WTC11 (cell line): ENCODE results near the gene ENTR1. TPM values are rescaled to one million over a fixed set of nuclear protein-coding genes. Genes with fewer than 3 reads are reported as not detected.

ENCODE experiments used
- ATAC-seq: fragments of 200-7000 bp; cut with Tn5 transposase; 2 replicates; pipeline ENCODE4 v1.10.0; 2021; ENCODE audit warnings: mild to moderate bottlenecking, moderate library complexity
- CTCF ChIA-PET: fragments of 300-600 bp; sonication (Branson Sonifier 250); formaldehyde crosslinking; loops from one replicate; lab custom pipeline; 2021; ENCODE audit warnings: antibody characterized with exemption; lab: Charles Lee
- POLR2A ChIA-PET: fragments of 350-600 bp; sonication (Branson Sonifier 250); formaldehyde crosslinking; loops from one replicate; lab custom pipeline; 2021; ENCODE audit warnings: antibody characterized with exemption; lab: Charles Lee
- DNase-seq: peaks from one replicate; pipeline ENCODE4 v3.0.0; 2021; ENCODE audit warnings: low spot score
- H3K27ac Mint-ChIP-seq: 2 replicates; pipeline ENCODE4 v1.8.0; 2021; ENCODE audit warnings: mixed read lengths
- H3K27me3 Mint-ChIP-seq: 2 replicates; pipeline ENCODE4 v1.8.0; 2021; ENCODE audit warnings: low read depth, mild to moderate bottlenecking, moderate library complexity, mixed read lengths
- H3K36me3 Mint-ChIP-seq: 2 replicates; pipeline ENCODE4 v1.8.0; 2021; ENCODE audit warnings: mixed read lengths
- H3K4me1 Mint-ChIP-seq: 2 replicates; pipeline ENCODE4 v1.8.0; 2022; ENCODE audit warnings: mixed read lengths
- H3K4me3 Mint-ChIP-seq: 2 replicates; pipeline ENCODE4 v1.8.0; 2021; ENCODE audit warnings: mild to moderate bottlenecking, moderate library complexity, mixed read lengths
- H3K9me3 Mint-ChIP-seq: 2 replicates; pipeline ENCODE4 v1.8.0; 2021; ENCODE audit warnings: mixed read lengths
- AR ChIP-seq: fragments of 250-450 bp; sonication (Bioruptor Pico); IDR thresholded peaks from 2 replicates; pipeline ENCODE4 v1.9.0; 2021; ENCODE audit warnings: mild to moderate bottlenecking
- ATF2 ChIP-seq: sonication (generic); formaldehyde crosslinking; IDR thresholded peaks from 2 replicates; pipeline ENCODE4 v1.8.1; 2022; ENCODE audit warnings: low read depth, missing genetic modification reagents, borderline replicate concordance
- ELF4 ChIP-seq: sonication (generic); formaldehyde crosslinking; IDR thresholded peaks from 2 replicates; pipeline ENCODE4 v1.8.1; 2022; ENCODE audit warnings: low read depth, mild to moderate bottlenecking, moderate library complexity, missing genetic modification reagents
- FOXK1 ChIP-seq: sonication (generic); formaldehyde crosslinking; IDR thresholded peaks from 2 replicates; pipeline ENCODE4 v1.8.0; 2022; ENCODE audit warnings: mild to moderate bottlenecking, moderate library complexity, missing genetic modification reagents
- FOXP4 ChIP-seq: sonication (generic); formaldehyde crosslinking; IDR thresholded peaks from 2 replicates; pipeline ENCODE4 v1.8.0; 2022; ENCODE audit warnings: mild to moderate bottlenecking, missing genetic modification reagents
- GABPB1 ChIP-seq: sonication (generic); formaldehyde crosslinking; IDR thresholded peaks from 2 replicates; pipeline ENCODE4 v1.8.1; 2023; ENCODE audit warnings: mild to moderate bottlenecking, missing genetic modification reagents
- GRHL2 ChIP-seq: fragments of 250-450 bp; sonication (Bioruptor Pico); IDR thresholded peaks from 2 replicates; pipeline ENCODE4 v1.8.0; 2022; ENCODE audit warnings: mild to moderate bottlenecking, moderate library complexity; ENCODE audit not compliant: insufficient replicate concordance, severe bottlenecking
- JAZF1 ChIP-seq: fragments of 250-450 bp; sonication (Bioruptor Pico); IDR thresholded peaks from 2 replicates; pipeline ENCODE4 v1.9.0; 2021; ENCODE audit warnings: moderate library complexity, mild to moderate bottlenecking, inconsistent platforms
- NFATC4 ChIP-seq: fragments of 250-450 bp; sonication (Bioruptor Pico); IDR thresholded peaks from 2 replicates; pipeline ENCODE4 v1.9.0; 2021; ENCODE audit warnings: mild to moderate bottlenecking
- NFE2L1 ChIP-seq: sonication (generic); formaldehyde crosslinking; IDR thresholded peaks from 2 replicates; pipeline ENCODE4 v1.8.1; 2023; ENCODE audit warnings: missing genetic modification reagents
- RELA ChIP-seq: sonication (generic); formaldehyde crosslinking; IDR thresholded peaks from 2 replicates; pipeline ENCODE4 v1.8.1; 2022; ENCODE audit warnings: missing genetic modification reagents, mild to moderate bottlenecking, borderline replicate concordance
- RORB ChIP-seq: fragments of 250-450 bp; sonication (Bioruptor Pico); IDR thresholded peaks from 2 replicates; pipeline ENCODE4 v1.9.0; 2021; ENCODE audit warnings: mild to moderate bottlenecking
- SMAD3 ChIP-seq: sonication (generic); formaldehyde crosslinking; IDR thresholded peaks from 2 replicates; pipeline ENCODE4 v1.8.0; 2022; ENCODE audit warnings: missing genetic modification reagents, mild to moderate bottlenecking, borderline replicate concordance
- STAT6 ChIP-seq: sonication (generic); formaldehyde crosslinking; conservative IDR thresholded peaks from 2 replicates; pipeline ENCODE4 v1.8.1; 2023; ENCODE audit warnings: mild to moderate bottlenecking, low read depth, missing genetic modification reagents, moderate library complexity
- ZMAT4 ChIP-seq: fragments of 250-450 bp; sonication (Bioruptor Pico); IDR thresholded peaks from 2 replicates; pipeline ENCODE4 v1.9.0; 2021; ENCODE audit warnings: mild to moderate bottlenecking
- ZNF121 ChIP-seq: sonication (generic); formaldehyde crosslinking; IDR thresholded peaks from 2 replicates; pipeline ENCODE4 v1.8.0; 2023; ENCODE audit warnings: missing genetic modification reagents
- ZNF425 ChIP-seq: fragments of 250-450 bp; sonication (Bioruptor Pico); conservative IDR thresholded peaks from 2 replicates; pipeline ENCODE4 v1.9.0; 2021; ENCODE audit warnings: mild to moderate bottlenecking
- total RNA-seq: library from RNA; stranded (reverse); gene quantifications from 3 replicates; pipeline ENCODE4 v1.2.3, GENCODE V29; 2021

The ENTR1 gene
- total RNA-seq, 1 experiment from 2014 or later, result 140 TPM

GRCh38 chr9:136421791-136422190 lies 11.4 kb upstream of the ENTR1 start (continued):
- no peak for TF ChIP-seq STAT6 (CRISPR knock-in tag)

GRCh38 chr9:136419092-136419420 lies 8.6 kb upstream of the ENTR1 start:
- CTCF ChIA-PET, result no interaction called here
- no peaks in the 10 kb centered on the region for H3K4me1 Mint-ChIP-seq
- H3K4me3 Mint-ChIP-seq, result no peak overlapping the region
- TF ChIP-seq NFE2L1 (CRISPR knock-in tag) (no peak), GRHL2 (CRISPR knock-in tag) (no peak), FOXP4 (CRISPR knock-in tag) (no peak), STAT6 (CRISPR knock-in tag) (no peak), ZMAT4 (CRISPR knock-in tag) (no peak), GABPB1 (CRISPR knock-in tag) (no peak), RORB (CRISPR knock-in tag) (no peak), ZNF121 (no peak), JAZF1 (CRISPR knock-in tag) (no peak)
- ATAC-seq (no peak), DNase-seq (no peak)
- no peaks in the 10 kb centered on the region for H3K27me3 Mint-ChIP-seq
- H3K36me3 Mint-ChIP-seq, result peaks cover 56% of the 10 kb centered on the region
- H3K27ac Mint-ChIP-seq, result no peak overlapping the region
- no peaks in the 10 kb centered on the region for H3K9me3 Mint-ChIP-seq
- POLR2A ChIA-PET, result no interaction called here

GRCh38 chr9:136418182-136419091 lies 8.0 kb upstream of the ENTR1 start:
- no peak for DNase-seq
- POLR2A ChIA-PET, result no interaction called here
- Mint-ChIP-seq H3K27me3 (no peaks in the 10 kb centered on the region), H3K36me3 (peaks cover 62% of the 10 kb centered on the region), H3K4me1 (no peaks in the 10 kb centered on the region), H3K4me3 (no peak overlapping the region), H3K27ac (no peak overlapping the region), H3K9me3 (no peaks in the 10 kb centered on the region)
- CTCF ChIA-PET, result no interaction called here
- no peak for ATAC-seq
- no peak for TF ChIP-seq SMAD3
- TF ChIP-seq NFATC4 (CRISPR knock-in tag), result no peak
- TF ChIP-seq GRHL2 (CRISPR knock-in tag), result no peak
- TF ChIP-seq FOXK1 (CRISPR knock-in tag), result no peak
- no peak for TF ChIP-seq RELA
- TF ChIP-seq AR, result no peak
- no peak for TF ChIP-seq ZNF121
- TF ChIP-seq ATF2 (CRISPR knock-in tag), result no peak
- no peak for TF ChIP-seq ELF4 (CRISPR knock-in tag)
- no peak for TF ChIP-seq NFE2L1 (CRISPR knock-in tag)
- no peak for TF ChIP-seq ZNF425 (CRISPR knock-in tag)
